Vagina (tissue), 2 donors: Measurements from ENCODE around the gene NUP153. TPM values are rescaled to one million over a fixed set of nuclear protein-coding genes. Genes with fewer than 3 reads are reported as not detected.
A peak's percentile ranks its signal among the peaks of the same experiment; 100 is the strongest.
"Not testable (repeated sequence)": the region's sequence is repeated elsewhere in the genome, so short reads cannot be mapped to it uniquely, and the experiment has no call there.

Experiments
- DNase-seq, 2 donors: peaks; one replicate each; pipeline ENCODE4 v3.0.0-alpha.2; 2017; ENCODE audit errors: extremely low spot score in 2 of 2
- H3K27ac ChIP-seq: fragments of 200-600 bp; sonication (generic); one replicate; pipeline ENCODE4 v1.5.1; 2019
- H3K27me3 ChIP-seq: fragments of 200-600 bp; sonication (generic); one replicate; pipeline ENCODE4 v1.5.1; 2019
- H3K36me3 ChIP-seq, 2 donors: fragments of 200-600 bp; sonication (generic); one replicate each; pipeline ENCODE4 v1.5.1; 2017 to 2019
- H3K4me1 ChIP-seq: fragments of 200-600 bp; sonication (generic); one replicate; pipeline ENCODE4 v1.5.1; 2019
- H3K4me3 ChIP-seq, 2 donors: fragments of 200-600 bp; sonication (generic); 1 replicate in 1 of 2; 2 replicates in 1 of 2; pipeline ENCODE4 v1.5.1; 2016 to 2019
- H3K9me3 ChIP-seq: fragments of 200-600 bp; sonication (generic); one replicate; pipeline ENCODE4 v1.5.1; 2019
- CTCF ChIP-seq, 3 experiments: fragments of 450-650 bp in 2 of 3; fragments of 200-600 bp in 1 of 3; sonication (generic) in 1 of 3; IDR thresholded peaks; one replicate each; pipeline ENCODE4 v1.5.1; 2017 to 2019; ENCODE audit warnings: antibody characterized with exemption in 3 of 3, mild to moderate bottlenecking in 2 of 3, moderate library complexity in 2 of 3
- POLR2A ChIP-seq, 2 donors: fragments of 450-650 bp; IDR thresholded peaks; one replicate each; pipeline ENCODE4 v1.6.1; 2017; ENCODE audit warnings: antibody characterized with exemption in 2 of 2, mild to moderate bottlenecking in 2 of 2, moderate library complexity in 2 of 2
- POLR2AphosphoS5 ChIP-seq, 2 donors: sonication (generic); formaldehyde crosslinking; IDR thresholded peaks; one replicate each; pipeline ENCODE4 v1.9.0; 2017; ENCODE audit warnings: antibody characterized with exemption in 2 of 2, mild to moderate bottlenecking in 2 of 2, low read depth in 1 of 2; ENCODE audit not compliant: insufficient read depth in 1 of 2
- intact Hi-C: fragments of 100-400 bp; cut with DNase I; formaldehyde crosslinking; loops from one replicate; pipeline ENCODE4 v1.15.1; 2023
- total RNA-seq: library from RNA; depleted of rRNA; stranded (reverse); fragments of >200 nt; gene quantifications from one replicate; pipeline ENCODE4 v1.2.3, GENCODE V29; 2016

Gene NUP153
- total RNA-seq = 44.0 TPM

- peak within 1 kb of the TSS; percentile 73 to 88 for H3K4me3 ChIP-seq
- H3K36me3 ChIP-seq = no peaks in the 10 kb centered on the region
- H3K9me3 ChIP-seq = no peaks in the 10 kb centered on the region
- TF ChIP-seq POLR2AphosphoS5 (IDR thresholded peaks at IDR 0.05; ENCODE audit: insufficient read depth in 1 of 2, low read depth in 1 of 2) (peak; percentile 99), CTCF (IDR thresholded peaks at IDR 0.05) (peak in 1 of 3 experiments; percentile 11), POLR2A (IDR thresholded peaks at IDR 0.05) (peak in 1 of 2 donors; percentile 93)
- peak within 1 kb of the TSS; percentile 95 for H3K27ac ChIP-seq
- intact Hi-C loops = loop anchor here (5.0 kb wide), 1 partner anchor 104 kb away; the partner anchor contains the start of gene FAM8A1
- DNase-seq = peak; percentile 97 to 98
- no peaks in the 10 kb centered on the region for H3K27me3 ChIP-seq
- peaks cover 41% of the 10 kb centered on the region for H3K4me1 ChIP-seq
Measured at GRCh38 chr6:17706580-17707370, at the start of gene NUP153. NUP153 (minus strand) TSS chr6:17706925; CDS start chr6:17706387, 538 bp downstream.

GRCh38 chr6:17754254-17754653 is 47.5 kb upstream of the NUP153 start:
- no peaks in the 10 kb centered on the region for H3K36me3 ChIP-seq
- no peak overlapping the region for H3K4me3 ChIP-seq
- no peak overlapping the region for H3K27ac ChIP-seq
- no peak for DNase-seq
- H3K27me3 ChIP-seq = no peaks in the 10 kb centered on the region
- H3K4me1 ChIP-seq = no peaks in the 10 kb centered on the region
- H3K9me3 ChIP-seq = no peaks in the 10 kb centered on the region
- intact Hi-C loops = no loop called here
- TF ChIP-seq CTCF (IDR thresholded peaks at IDR 0.05) = no peak
- no peak for TF ChIP-seq POLR2A (IDR thresholded peaks at IDR 0.05)
- no peak for TF ChIP-seq POLR2AphosphoS5 (IDR thresholded peaks at IDR 0.05; ENCODE audit: insufficient read depth in 1 of 2, low read depth in 1 of 2)

- intact Hi-C loops, H3K27me3 ChIP-seq, H3K27ac ChIP-seq, H3K4me3 ChIP-seq, H3K4me1 ChIP-seq, DNase-seq, H3K9me3 ChIP-seq, H3K36me3 ChIP-seq: not testable (repeated sequence)
Measured at GRCh38 chr6:17745324-17745723, 38.6 kb upstream of the NUP153 start.

- H3K9me3 ChIP-seq, H3K4me3 ChIP-seq, H3K4me1 ChIP-seq, DNase-seq, H3K36me3 ChIP-seq, intact Hi-C loops, H3K27me3 ChIP-seq, H3K27ac ChIP-seq: not testable (repeated sequence)
Measured at GRCh38 chr6:17744757-17745308, 38.1 kb upstream of the NUP153 start.

GRCh38 chr6:17744019-17744756 is 37.5 kb upstream of the NUP153 start:
- Histone ChIP-seq H3K36me3 (no peaks in the 10 kb centered on the region), H3K27ac (no peak overlapping the region), H3K4me3 (no peak overlapping the region), H3K4me1 (peaks cover 5% of the 10 kb centered on the region), H3K9me3 (no peaks in the 10 kb centered on the region), H3K27me3 (no peaks in the 10 kb centered on the region)
- intact Hi-C loops = no loop called here
- DNase-seq = no peak
- TF ChIP-seq POLR2A (IDR thresholded peaks at IDR 0.05) (no peak), POLR2AphosphoS5 (IDR thresholded peaks at IDR 0.05; ENCODE audit: insufficient read depth in 1 of 2, low read depth in 1 of 2) (no peak), CTCF (IDR thresholded peaks at IDR 0.05) (no peak)
